ENCODE data around the gene RAPGEF5. TPM values are rescaled to one million over a fixed set of nuclear protein-coding genes. Genes with fewer than 3 reads are reported as not detected.

RAPGEF5 gene
- total RNA-seq, 4 donors from 2014 or later, result 26.5 to 76.6 (median 39.3) TPM

GRCh38 chr7:22129819-22130580 lies 227.0 kb downstream of the RAPGEF5 start:
- Histone ChIP-seq H3K4me3 (replicated peaks in 1 of 3) (no peak overlapping the region), H3K9me3 (no peaks in the 10 kb centered on the region), H3K36me3 (no peaks in the 10 kb centered on the region), H3K4me1 (peaks cover 0 to 11% of the 10 kb centered on the region in 2 donors), H3K27ac (no peak overlapping the region), H3K27me3 (no peaks in the 10 kb centered on the region)
- WGBS, 2 donors, result 74 to 87% methylated on average over 4 of the region's 4 CpGs
- intact Hi-C loops (cut with DNase I), result no loop called here
- DNase-seq, result no peak
- TF ChIP-seq POLR2A (IDR thresholded peaks at IDR 0.05) (no peak), CTCF (IDR thresholded peaks at IDR 0.05) (no peak)

GRCh38 chr7:22129166-22129565 lies 227.8 kb downstream of the RAPGEF5 start:
- Histone ChIP-seq H3K4me3 (replicated peaks in 1 of 3) (no peak overlapping the region), H3K27ac (no peak overlapping the region), H3K9me3 (no peaks in the 10 kb centered on the region), H3K27me3 (no peaks in the 10 kb centered on the region), H3K36me3 (no peaks in the 10 kb centered on the region), H3K4me1 (peaks cover 0 to 11% of the 10 kb centered on the region in 2 donors)
- intact Hi-C loops (cut with DNase I), result no loop called here
- TF ChIP-seq CTCF (IDR thresholded peaks at IDR 0.05) (no peak), POLR2A (IDR thresholded peaks at IDR 0.05) (no peak)
- DNase-seq, result no peak
- 67 to 80% methylated on average over 6 of the region's 6 CpGs for WGBS, 2 donors

GRCh38 chr7:22128528-22128920 lies 228.4 kb downstream of the RAPGEF5 start:
- intact Hi-C loops (cut with DNase I), result no loop called here
- peaks cover 0 to 11% of the 10 kb centered on the region in 2 donors for H3K4me1 ChIP-seq
- 94 to 99% methylated on average over 4 of the region's 4 CpGs for WGBS, 2 donors
- peak overlapping the region in 1 of 3 donors; percentile 28 for H3K27ac ChIP-seq
- H3K36me3 ChIP-seq, result no peaks in the 10 kb centered on the region
- no peaks in the 10 kb centered on the region for H3K27me3 ChIP-seq
- H3K4me3 ChIP-seq (replicated peaks in 1 of 3), result no peak overlapping the region
- TF ChIP-seq CTCF (IDR thresholded peaks at IDR 0.05) (no peak), POLR2A (IDR thresholded peaks at IDR 0.05) (no peak)
- no peaks in the 10 kb centered on the region for H3K9me3 ChIP-seq
- DNase-seq, result no peak

- TF ChIP-seq POLR2A (IDR thresholded peaks at IDR 0.05), result no peak
- no peak for TF ChIP-seq CTCF (IDR thresholded peaks at IDR 0.05)
- no peaks in the 10 kb centered on the region for H3K27me3 ChIP-seq
- no peak overlapping the region for H3K4me3 ChIP-seq (replicated peaks in 1 of 3)
- no peak for DNase-seq
- 70 to 80% methylated on average over 6 of the region's 6 CpGs for WGBS, 2 donors
- intact Hi-C loops (cut with DNase I), result no loop called here
- H3K27ac ChIP-seq, result peak overlapping the region in 1 of 3 donors; percentile 28
- no peaks in the 10 kb centered on the region for H3K36me3 ChIP-seq
- H3K9me3 ChIP-seq, result no peaks in the 10 kb centered on the region
- H3K4me1 ChIP-seq, result peaks cover 0 to 11% of the 10 kb centered on the region in 2 donors
Measured at GRCh38 chr7:22127835-22128527, 229.0 kb downstream of the RAPGEF5 start.

- no peak overlapping the region for H3K27ac ChIP-seq
- 77 to 79% methylated on average over 6 of the region's 6 CpGs for WGBS, 2 donors
- H3K9me3 ChIP-seq, result no peaks in the 10 kb centered on the region
Measured at GRCh38 chr7:22125436-22125835, 231.5 kb downstream of the RAPGEF5 start.

More at GRCh38 chr7:22125436-22125835, 231.5 kb downstream of the RAPGEF5 start:
- Histone ChIP-seq H3K27me3 (no peaks in the 10 kb centered on the region), H3K4me3 (replicated peaks in 1 of 3) (no peak overlapping the region), H3K36me3 (no peaks in the 10 kb centered on the region), H3K4me1 (peaks cover 0 to 11% of the 10 kb centered on the region in 2 donors)
- no peak for TF ChIP-seq POLR2A (IDR thresholded peaks at IDR 0.05)
- no peak for TF ChIP-seq CTCF (IDR thresholded peaks at IDR 0.05)
- intact Hi-C loops (cut with DNase I), result no loop called here
- no peak for DNase-seq

Data from thyroid gland (tissue), 4 donors.